ENCODE measurements around the gene HMBS. TPM values are rescaled to one million over a fixed set of nuclear protein-coding genes. Genes with fewer than 3 reads are reported as not detected.
"Not testable (repeated sequence)": the region's sequence is repeated elsewhere in the genome, so short reads cannot be mapped to it uniquely, and the experiment has no call there.

The HMBS gene
- total and polyA plus RNA-seq, 2 donors, result 6.5 to 19.0 TPM

DNA sequence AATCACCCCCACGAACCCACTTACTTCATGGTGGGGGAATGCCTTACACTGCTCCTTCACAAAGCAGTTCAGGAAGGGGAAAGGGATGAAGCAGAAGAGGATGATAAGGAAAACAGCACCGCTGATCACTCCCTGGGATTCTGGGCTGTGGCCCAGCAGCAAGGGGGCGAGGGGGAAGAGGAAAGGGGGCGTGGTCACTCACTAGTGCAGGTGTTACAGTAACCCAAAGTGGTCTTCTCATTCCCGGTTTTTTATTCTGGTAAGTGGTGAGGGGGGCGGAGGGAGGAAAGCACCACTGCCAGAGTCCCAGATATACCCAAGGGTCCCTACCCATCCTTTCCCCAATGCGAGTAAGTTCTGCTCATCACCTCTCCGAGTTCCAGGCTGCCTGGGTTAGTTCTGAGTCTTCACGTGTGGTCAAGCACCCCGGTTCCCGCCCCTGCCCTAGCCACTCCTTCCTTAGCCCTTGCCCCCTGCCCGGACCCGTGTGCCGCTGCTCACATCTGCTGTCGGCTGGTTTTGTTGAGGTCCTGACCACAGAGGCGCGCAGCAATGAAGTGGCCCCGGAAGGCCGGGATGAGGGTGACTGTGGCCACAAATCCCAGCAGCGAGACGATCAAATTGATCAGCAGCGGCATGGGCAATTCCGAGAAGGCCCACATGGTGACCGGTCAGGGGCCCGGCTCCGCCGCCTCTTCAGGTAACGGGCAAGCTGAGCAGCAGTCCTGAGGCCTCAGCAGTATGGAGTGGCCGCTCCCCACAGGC is 16.5 kb downstream of the HMBS start:
- Histone ChIP-seq H3K4me1 (ENCODE audit: insufficient read depth) (no peaks in the 10 kb centered on the region), H3K27ac (ENCODE audit: low read depth) (peak overlapping the region; percentile 87), H3K36me3 (ENCODE audit: insufficient read depth) (no peaks in the 10 kb centered on the region), H3K4me3 (ENCODE audit: low read depth, low read length) (peak overlapping the region; percentile 76)
- WGBS, result 1% methylated on average over 29 of the region's 29 CpGs
- DNase-seq (ENCODE audit: extremely low spot score), result no peak

- Histone ChIP-seq H3K36me3 (ENCODE audit: insufficient read depth) (no peaks in the 10 kb centered on the region), H3K4me3 (ENCODE audit: low read depth, low read length) (peak within 1 kb of the TSS; percentile 76), H3K4me1 (ENCODE audit: insufficient read depth) (no peaks in the 10 kb centered on the region), H3K27ac (ENCODE audit: low read depth) (peak within 1 kb of the TSS; percentile 87)
- DNase-seq (ENCODE audit: extremely low spot score), result peak; percentile 94
- WGBS, result under 1% methylated on average over 32 of the region's 32 CpGs
Observed at GRCh38 chr11:119101759-119102423, 17.2 kb downstream of the HMBS start, which contains the start of gene DPAGT1. Gene DPAGT1, minus strand, starts transcription at chr11:119101853. Its CDS starts 198 bp downstream, at chr11:119101655.

- WGBS, result 83% methylated on average over 18 of the region's 18 CpGs
- peak overlapping the region; percentile 44 for H3K27ac ChIP-seq (ENCODE audit: low read depth)
- not testable (repeated sequence) for H3K36me3 ChIP-seq (ENCODE audit: insufficient read depth); DNase-seq (ENCODE audit: extremely low spot score); H3K4me3 ChIP-seq (ENCODE audit: low read depth, low read length); H3K4me1 ChIP-seq (ENCODE audit: insufficient read depth)
Observed at GRCh38 chr11:119103161-119103664, 18.5 kb downstream of the HMBS start.

- no peak for DNase-seq (ENCODE audit: extremely low spot score)
- 47% methylated on average over 4 of the region's 4 CpGs for WGBS
Observed at GRCh38 chr11:119103793-119104192, 19.1 kb downstream of the HMBS start.

GRCh38 chr11:119106564-119107537 is 22.2 kb downstream of the HMBS start, which contains the start of gene C2CD2L:
Gene C2CD2L, plus strand, starts transcription at chr11:119107344. Its CDS starts 398 bp downstream, at chr11:119107742.
- DNase-seq (ENCODE audit: extremely low spot score), result peak; percentile 63
- WGBS, result under 1% methylated on average over 49 of the region's 49 CpGs
- Histone ChIP-seq H3K27ac (ENCODE audit: low read depth) (peak within 1 kb of the TSS; percentile 70), H3K4me1 (ENCODE audit: insufficient read depth) (peaks cover 1% of the 10 kb centered on the region), H3K4me3 (ENCODE audit: low read depth, low read length) (peak within 1 kb of the TSS; percentile 96), H3K36me3 (ENCODE audit: insufficient read depth) (peaks cover 3% of the 10 kb centered on the region)

More at GRCh38 chr11:119103793-119104192, 19.1 kb downstream of the HMBS start:
- Histone ChIP-seq H3K4me1 (ENCODE audit: insufficient read depth) (peaks cover 1% of the 10 kb centered on the region), H3K4me3 (ENCODE audit: low read depth, low read length) (no peak overlapping the region), H3K27ac (ENCODE audit: low read depth) (no peak overlapping the region), H3K36me3 (ENCODE audit: insufficient read depth) (no peaks in the 10 kb centered on the region)

DNA sequence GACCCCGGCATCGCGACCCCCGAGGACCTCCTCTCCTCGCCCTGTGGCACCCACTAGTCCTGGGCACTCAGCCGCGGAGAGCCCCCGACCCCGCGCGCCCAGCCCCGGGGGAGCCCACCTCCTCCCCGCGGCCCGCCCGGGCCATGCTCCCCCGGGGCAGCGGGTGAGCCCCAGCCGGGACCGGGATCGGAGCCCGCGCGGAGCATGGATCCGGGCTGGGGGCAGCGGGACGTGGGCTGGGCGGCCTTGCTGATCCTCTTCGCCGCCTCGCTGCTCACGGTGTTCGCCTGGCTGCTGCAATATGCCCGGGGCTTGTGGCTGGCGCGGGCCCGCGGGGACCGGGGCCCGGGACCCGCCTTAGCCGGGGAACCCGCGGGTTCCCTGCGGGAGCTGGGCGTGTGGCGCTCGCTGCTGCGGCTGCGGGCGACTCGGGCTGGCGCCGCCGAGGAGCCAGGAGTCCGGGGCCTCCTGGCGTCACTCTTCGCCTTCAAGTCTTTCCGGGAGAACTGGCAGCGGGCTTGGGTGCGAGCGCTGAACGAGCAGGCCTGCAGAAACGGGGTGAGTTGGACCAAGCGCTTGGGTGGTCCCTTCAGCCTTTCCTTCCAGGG is 23.0 kb downstream of the HMBS start:
- WGBS, result under 1% methylated on average over 65 of the region's 65 CpGs
- peaks cover 1% of the 10 kb centered on the region for H3K4me1 ChIP-seq (ENCODE audit: insufficient read depth)
- peak overlapping the region; percentile 46 for H3K27ac ChIP-seq (ENCODE audit: low read depth)
- no peak for DNase-seq (ENCODE audit: extremely low spot score)
- peak overlapping the region; percentile 96 for H3K4me3 ChIP-seq (ENCODE audit: low read depth, low read length)
- peaks cover 6% of the 10 kb centered on the region for H3K36me3 ChIP-seq (ENCODE audit: insufficient read depth)

GRCh38 chr11:119108146-119108856 is 23.6 kb downstream of the HMBS start:
- H3K4me3 ChIP-seq (ENCODE audit: low read depth, low read length), result peak overlapping the region; percentile 96
- WGBS, result 21% methylated on average over 8 of the region's 8 CpGs

DNA sequence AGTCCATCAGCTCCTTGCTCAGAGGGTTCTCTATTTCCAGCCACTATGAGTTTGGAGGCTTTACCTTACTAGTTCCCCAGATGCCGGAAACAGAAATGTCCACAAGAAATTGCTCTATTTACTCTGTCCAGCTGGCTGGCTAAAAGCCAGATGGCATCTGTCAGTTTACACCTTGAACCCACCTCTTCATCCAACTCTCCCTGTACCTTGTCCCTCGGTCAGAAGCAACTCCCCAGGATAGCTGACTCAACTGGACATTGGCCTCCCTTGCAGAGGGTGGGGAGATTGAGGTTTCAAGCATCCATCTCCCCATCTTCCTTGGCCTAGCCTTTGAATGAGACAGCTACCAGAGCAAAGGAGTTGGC is 24.2 kb downstream of the HMBS start:
- Histone ChIP-seq H3K4me1 (ENCODE audit: insufficient read depth) (peaks cover 1% of the 10 kb centered on the region), H3K36me3 (ENCODE audit: insufficient read depth) (peaks cover 8% of the 10 kb centered on the region), H3K27ac (ENCODE audit: low read depth) (no peak overlapping the region), H3K4me3 (ENCODE audit: low read depth, low read length) (no peak overlapping the region)
- WGBS, result 83% methylated on average over 2 of the region's 2 CpGs
- DNase-seq (ENCODE audit: extremely low spot score), result no peak

More at GRCh38 chr11:119108146-119108856, 23.6 kb downstream of the HMBS start:
- H3K36me3 ChIP-seq (ENCODE audit: insufficient read depth), result peaks cover 6% of the 10 kb centered on the region
- H3K27ac ChIP-seq (ENCODE audit: low read depth), result no peak overlapping the region
- H3K4me1 ChIP-seq (ENCODE audit: insufficient read depth), result peaks cover 1% of the 10 kb centered on the region
- DNase-seq (ENCODE audit: extremely low spot score), result no peak

- H3K4me1 ChIP-seq (ENCODE audit: insufficient read depth), result peaks cover 1% of the 10 kb centered on the region
- peaks cover 9% of the 10 kb centered on the region for H3K36me3 ChIP-seq (ENCODE audit: insufficient read depth)
- no peak for DNase-seq (ENCODE audit: extremely low spot score)
- H3K4me3 ChIP-seq (ENCODE audit: low read depth, low read length), result no peak overlapping the region
- WGBS, result 91% methylated on average over 3 of the region's 3 CpGs
- H3K27ac ChIP-seq (ENCODE audit: low read depth), result no peak overlapping the region
Observed at GRCh38 chr11:119109843-119110242, 25.2 kb downstream of the HMBS start.

- Histone ChIP-seq H3K4me3 (ENCODE audit: low read depth, low read length) (no peak overlapping the region), H3K4me1 (ENCODE audit: insufficient read depth) (peaks cover 1% of the 10 kb centered on the region), H3K27ac (ENCODE audit: low read depth) (no peak overlapping the region), H3K36me3 (ENCODE audit: insufficient read depth) (peaks cover 9% of the 10 kb centered on the region)
- WGBS, result 77% methylated on average over 10 of the region's 10 CpGs
- DNase-seq (ENCODE audit: extremely low spot score), result no peak
Observed at GRCh38 chr11:119110439-119110838, 25.8 kb downstream of the HMBS start.

DNA sequence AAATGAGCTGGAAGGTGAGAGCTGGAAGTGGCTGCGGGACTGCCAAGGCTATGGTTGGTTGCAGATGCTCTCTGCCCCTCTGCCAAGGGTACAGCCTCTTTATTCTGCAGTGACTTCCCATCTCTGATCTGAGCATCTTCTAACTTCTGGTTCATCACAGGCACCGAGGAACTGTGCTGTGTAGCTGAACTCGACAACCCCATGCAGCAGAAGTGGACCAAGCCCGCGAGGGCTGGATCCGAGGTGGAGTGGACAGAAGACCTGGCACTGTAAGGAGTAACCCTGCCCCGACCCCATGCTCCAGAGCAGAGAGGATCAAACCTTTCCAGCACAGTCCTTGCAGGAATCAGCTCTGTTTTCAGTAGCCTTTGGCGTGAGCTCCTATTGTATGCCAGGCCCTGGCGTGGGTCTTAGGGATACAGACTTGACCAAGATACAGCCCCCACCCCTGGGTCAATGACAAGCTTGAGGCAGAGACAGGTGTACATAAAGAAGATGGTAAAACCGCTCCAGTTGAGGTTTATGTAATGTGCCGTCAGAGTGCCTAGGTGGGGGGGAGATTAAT is 26.8 kb downstream of the HMBS start:
- H3K4me3 ChIP-seq (ENCODE audit: low read depth, low read length), result no peak overlapping the region
- H3K27ac ChIP-seq (ENCODE audit: low read depth), result no peak overlapping the region
- H3K4me1 ChIP-seq (ENCODE audit: insufficient read depth), result peaks cover 1% of the 10 kb centered on the region
- 93% methylated on average over 11 of the region's 11 CpGs for WGBS
- DNase-seq (ENCODE audit: extremely low spot score), result no peak
- peaks cover 9% of the 10 kb centered on the region for H3K36me3 ChIP-seq (ENCODE audit: insufficient read depth)
